ENCODE data around the gene USP25.

Gene USP25

GRCh38 chr21:15729674-15730483 is at the start of gene USP25:
Gene USP25 (plus strand): TSS chr21:15729982. CDS start chr21:15730394, 412 bp downstream.
- DNase-seq (ENCODE audit: low read depth in 3 of 3, low spot score in 1 of 3): peak; percentile 73 to 83 (median 81)

- DNase-seq (ENCODE audit: low read depth in 3 of 3, low spot score in 1 of 3): no peak
These were observed 47.4 kb upstream of the USP25 start for GRCh38 chr21:15682186-15682895.

GRCh38 chr21:15682977-15683376 is 46.8 kb upstream of the USP25 start:
- no peak for DNase-seq (ENCODE audit: low read depth in 3 of 3, low spot score in 1 of 3)

- no peak for DNase-seq (ENCODE audit: low read depth in 3 of 3, low spot score in 1 of 3)
These were observed 43.3 kb upstream of the USP25 start for GRCh38 chr21:15686506-15686905.

GRCh38 chr21:15687208-15687607 is 42.6 kb upstream of the USP25 start:
- DNase-seq (ENCODE audit: low read depth in 3 of 3, low spot score in 1 of 3): no peak

- DNase-seq (ENCODE audit: low read depth in 3 of 3, low spot score in 1 of 3): no peak
These were observed 41.8 kb upstream of the USP25 start for GRCh38 chr21:15688016-15688415.

- DNase-seq (ENCODE audit: low read depth in 3 of 3, low spot score in 1 of 3): no peak
These were observed 41.0 kb upstream of the USP25 start for GRCh38 chr21:15688809-15689208.

GRCh38 chr21:15692711-15693110 is 37.1 kb upstream of the USP25 start:
- DNase-seq (ENCODE audit: low read depth in 3 of 3, low spot score in 1 of 3): no peak

GRCh38 chr21:15695241-15695640 is 34.5 kb upstream of the USP25 start:
- DNase-seq (ENCODE audit: low read depth in 3 of 3, low spot score in 1 of 3): no peak

GRCh38 chr21:15701830-15702229 is 28.0 kb upstream of the USP25 start:
- no peak for DNase-seq (ENCODE audit: low read depth in 3 of 3, low spot score in 1 of 3)

GRCh38 chr21:15703932-15704331 is 25.9 kb upstream of the USP25 start:
- no peak for DNase-seq (ENCODE audit: low read depth in 3 of 3, low spot score in 1 of 3)

- DNase-seq (ENCODE audit: low read depth in 3 of 3, low spot score in 1 of 3): no peak
These were observed 23.1 kb upstream of the USP25 start for GRCh38 chr21:15706696-15707095.

GRCh38 chr21:15713412-15713811 is 16.4 kb upstream of the USP25 start:
- no peak for DNase-seq (ENCODE audit: low read depth in 3 of 3, low spot score in 1 of 3)

GRCh38 chr21:15718711-15719110 is 11.1 kb upstream of the USP25 start:
- no peak for DNase-seq (ENCODE audit: low read depth in 3 of 3, low spot score in 1 of 3)

- no peak for DNase-seq (ENCODE audit: low read depth in 3 of 3, low spot score in 1 of 3)
These were observed 9.8 kb upstream of the USP25 start for GRCh38 chr21:15719976-15720375.

- DNase-seq (ENCODE audit: low read depth in 3 of 3, low spot score in 1 of 3): no peak
These were observed 7.0 kb upstream of the USP25 start for GRCh38 chr21:15722591-15723324.

GRCh38 chr21:15725949-15726348 is 3.8 kb upstream of the USP25 start:
- DNase-seq (ENCODE audit: low read depth in 3 of 3, low spot score in 1 of 3): no peak

- no peak for DNase-seq (ENCODE audit: low read depth in 3 of 3, low spot score in 1 of 3)
These were observed 1.7 kb upstream of the USP25 start for GRCh38 chr21:15728046-15728445.

- no peak for DNase-seq (ENCODE audit: low read depth in 3 of 3, low spot score in 1 of 3)
These were observed 472 bp upstream of the USP25 start for GRCh38 chr21:15729346-15729673.

GRCh38 chr21:15730484-15731242 is 881 bp downstream of the USP25 start:
- DNase-seq (ENCODE audit: low read depth in 3 of 3, low spot score in 1 of 3): no peak

- DNase-seq (ENCODE audit: low read depth in 3 of 3, low spot score in 1 of 3): no peak
These were observed 1.4 kb downstream of the USP25 start for GRCh38 chr21:15731243-15731613.
